ENCODE data around the gene INPP4B. TPM values are rescaled to one million over a fixed set of nuclear protein-coding genes. Genes with fewer than 3 reads are reported as not detected.

Gene INPP4B
- total RNA-seq, 1 experiment from 2014 or later = 17.6 TPM

DNA sequence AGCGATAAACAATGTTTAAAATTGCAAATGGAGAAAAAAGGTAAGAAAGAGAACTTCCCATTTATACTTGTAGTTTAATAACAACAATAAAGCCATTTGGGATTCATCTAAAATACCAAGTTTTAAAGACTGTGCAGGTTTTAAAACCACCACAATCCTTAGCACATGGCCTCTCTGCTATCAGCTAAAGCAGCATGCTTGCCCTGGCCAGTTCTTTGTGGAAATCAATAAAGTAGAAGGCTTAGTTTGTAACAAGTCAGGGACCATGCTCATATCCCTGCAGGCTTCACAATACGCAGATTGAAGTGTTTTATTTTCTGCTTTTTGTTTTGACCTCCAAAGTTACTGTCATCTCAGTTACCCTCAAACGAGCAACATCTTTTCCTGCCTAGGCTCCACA lies 249.5 kb downstream of the INPP4B start:
- POLR2A ChIA-PET = no interaction called here
- Mint-ChIP-seq H3K4me1 (ENCODE audit: insufficient read depth, unreplicated experiment) (no peaks in the 10 kb centered on the region), H3K36me3 (ENCODE audit: insufficient read depth, unreplicated experiment) (no peaks in the 10 kb centered on the region), H3K9me3 (ENCODE audit: unreplicated experiment) (no peaks in the 10 kb centered on the region), H3K27me3 (ENCODE audit: insufficient read depth, unreplicated experiment) (no peaks in the 10 kb centered on the region), H3K27ac (ENCODE audit: low read depth, unreplicated experiment) (no peak overlapping the region), H3K4me3 (ENCODE audit: unreplicated experiment) (no peak overlapping the region)
- BruUV-seq (replicated peaks) = no TSS peak
- CTCF ChIA-PET = interaction anchor here (0.7 kb wide), 1 partner anchor 13 kb away, joined by 3 read pairs; no protein-coding TSS in a partner anchor
- intact Hi-C loops (cut with micrococcal nuclease) = no loop called here
- TF ChIP-seq, protein P1, sequence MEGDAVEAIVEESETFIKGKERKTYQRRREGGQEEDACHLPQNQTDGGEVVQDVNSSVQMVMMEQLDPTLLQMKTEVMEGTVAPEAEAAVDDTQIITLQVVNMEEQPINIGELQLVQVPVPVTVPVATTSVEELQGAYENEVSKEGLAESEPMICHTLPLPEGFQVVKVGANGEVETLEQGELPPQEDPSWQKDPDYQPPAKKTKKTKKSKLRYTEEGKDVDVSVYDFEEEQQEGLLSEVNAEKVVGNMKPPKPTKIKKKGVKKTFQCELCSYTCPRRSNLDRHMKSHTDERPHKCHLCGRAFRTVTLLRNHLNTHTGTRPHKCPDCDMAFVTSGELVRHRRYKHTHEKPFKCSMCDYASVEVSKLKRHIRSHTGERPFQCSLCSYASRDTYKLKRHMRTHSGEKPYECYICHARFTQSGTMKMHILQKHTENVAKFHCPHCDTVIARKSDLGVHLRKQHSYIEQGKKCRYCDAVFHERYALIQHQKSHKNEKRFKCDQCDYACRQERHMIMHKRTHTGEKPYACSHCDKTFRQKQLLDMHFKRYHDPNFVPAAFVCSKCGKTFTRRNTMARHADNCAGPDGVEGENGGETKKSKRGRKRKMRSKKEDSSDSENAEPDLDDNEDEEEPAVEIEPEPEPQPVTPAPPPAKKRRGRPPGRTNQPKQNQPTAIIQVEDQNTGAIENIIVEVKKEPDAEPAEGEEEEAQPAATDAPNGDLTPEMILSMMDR (IDR thresholded peaks at IDR 0.05; ENCODE audit: unreplicated experiment) = no peak
- DNase-seq (ENCODE audit: unreplicated experiment) = no peak

DNA sequence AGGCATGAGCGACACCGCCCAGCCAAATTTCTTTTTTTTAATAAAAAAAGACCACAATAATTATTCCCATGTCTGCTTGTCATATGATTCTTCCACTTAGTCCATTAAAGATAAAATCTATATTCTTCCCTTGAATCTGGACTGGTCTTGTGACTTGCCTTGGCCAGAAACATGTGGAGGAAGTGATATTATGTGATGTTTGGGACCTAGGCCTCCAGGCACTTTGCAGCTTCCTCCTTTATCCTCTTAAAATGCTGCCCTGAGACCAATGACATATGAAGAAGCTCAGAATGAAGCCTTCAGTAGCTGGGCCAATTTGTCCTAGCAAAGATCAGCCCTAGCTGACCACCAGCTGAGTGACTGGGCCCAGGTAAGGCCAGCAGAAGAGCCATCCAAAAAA lies 250.0 kb downstream of the INPP4B start:
- intact Hi-C loops (cut with micrococcal nuclease) = no loop called here
- ChIA-PET CTCF (interaction anchor here (0.6 to 0.7 kb wide), 2 partner anchors 13 to 114 kb away, joined by 3 read pairs; no protein-coding TSS in a partner anchor), POLR2A (no interaction called here)
- Mint-ChIP-seq H3K36me3 (ENCODE audit: insufficient read depth, unreplicated experiment) (no peaks in the 10 kb centered on the region), H3K9me3 (ENCODE audit: unreplicated experiment) (no peaks in the 10 kb centered on the region), H3K4me3 (ENCODE audit: unreplicated experiment) (no peak overlapping the region), H3K27ac (ENCODE audit: low read depth, unreplicated experiment) (no peak overlapping the region), H3K4me1 (ENCODE audit: insufficient read depth, unreplicated experiment) (no peaks in the 10 kb centered on the region), H3K27me3 (ENCODE audit: insufficient read depth, unreplicated experiment) (no peaks in the 10 kb centered on the region)
- no TSS peak for BruUV-seq (replicated peaks)
- no peak for DNase-seq (ENCODE audit: unreplicated experiment)
- TF ChIP-seq, protein P1 (IDR thresholded peaks at IDR 0.05; ENCODE audit: unreplicated experiment) = no peak

DNA sequence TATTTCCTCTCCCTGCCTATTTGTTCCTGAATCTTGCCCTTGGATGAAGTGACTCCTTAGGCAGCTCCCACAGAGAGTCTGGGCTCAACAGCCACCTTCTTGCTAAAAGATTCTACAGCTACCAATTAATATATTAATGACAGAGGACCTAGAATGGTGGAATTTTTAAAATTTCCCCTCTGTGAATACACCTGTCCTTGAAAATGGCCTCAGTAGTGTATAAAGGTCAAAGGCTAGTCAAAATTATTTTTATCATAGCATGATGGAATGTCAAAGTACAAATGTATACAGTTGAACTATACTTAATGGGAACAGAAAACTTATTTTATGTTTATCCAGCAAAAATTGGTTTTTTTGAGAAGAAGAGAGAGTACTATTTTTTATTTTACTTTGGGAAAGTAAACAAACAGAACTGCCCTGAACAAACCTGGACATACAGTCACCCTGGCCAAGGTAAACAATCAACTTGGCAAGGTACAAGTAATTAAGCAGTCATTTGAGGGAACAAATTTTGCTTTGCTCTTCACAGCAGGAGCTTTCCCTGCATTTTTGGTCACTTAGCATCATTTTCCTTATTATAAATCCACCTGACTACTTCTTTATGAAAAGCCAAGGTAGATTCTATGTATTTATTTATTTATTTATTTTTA lies 250.8 kb downstream of the INPP4B start:
- H3K27me3 Mint-ChIP-seq (ENCODE audit: insufficient read depth, unreplicated experiment) = no peaks in the 10 kb centered on the region
- H3K27ac Mint-ChIP-seq (ENCODE audit: low read depth, unreplicated experiment) = no peak overlapping the region
- H3K4me1 Mint-ChIP-seq (ENCODE audit: insufficient read depth, unreplicated experiment) = no peaks in the 10 kb centered on the region
- TF ChIP-seq, protein P1 (IDR thresholded peaks at IDR 0.05; ENCODE audit: unreplicated experiment) = no peak
- no peak overlapping the region for H3K4me3 Mint-ChIP-seq (ENCODE audit: unreplicated experiment)
- intact Hi-C loops (cut with micrococcal nuclease) = no loop called here
- POLR2A ChIA-PET = no interaction called here
- DNase-seq (ENCODE audit: unreplicated experiment) = peak; percentile 21
- no peaks in the 10 kb centered on the region for H3K36me3 Mint-ChIP-seq (ENCODE audit: insufficient read depth, unreplicated experiment)
- CTCF ChIA-PET = interaction anchor here (0.5 to 0.6 kb wide), 2 partner anchors 113 to 183 kb away, joined by 3 to 4 read pairs; no protein-coding TSS in a partner anchor
- no peaks in the 10 kb centered on the region for H3K9me3 Mint-ChIP-seq (ENCODE audit: unreplicated experiment)
- BruUV-seq (replicated peaks) = no TSS peak

DNA sequence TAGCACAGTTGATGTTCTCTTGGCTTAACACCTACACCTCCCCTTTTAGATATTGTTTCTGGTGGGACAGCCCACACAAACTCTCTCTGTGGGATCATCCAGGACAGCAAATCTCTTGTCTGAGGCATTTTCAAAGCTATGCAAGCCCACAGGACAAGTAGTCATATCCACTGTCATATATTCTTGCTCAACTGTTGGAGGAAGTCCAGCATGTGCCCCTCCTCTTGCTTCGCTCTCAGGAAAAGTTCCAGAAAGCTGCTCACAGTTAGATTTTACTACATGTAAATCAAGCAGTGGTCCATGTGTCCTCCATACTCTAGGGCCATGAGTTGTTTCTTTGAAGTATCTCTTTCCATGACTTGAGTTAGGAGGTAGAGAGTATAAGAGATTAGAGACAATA lies 260.7 kb downstream of the INPP4B start:
- Mint-ChIP-seq H3K27ac (ENCODE audit: low read depth, unreplicated experiment) (no peak overlapping the region), H3K27me3 (ENCODE audit: insufficient read depth, unreplicated experiment) (no peaks in the 10 kb centered on the region), H3K36me3 (ENCODE audit: insufficient read depth, unreplicated experiment) (no peaks in the 10 kb centered on the region), H3K4me3 (ENCODE audit: unreplicated experiment) (no peak overlapping the region), H3K4me1 (ENCODE audit: insufficient read depth, unreplicated experiment) (peaks cover 5% of the 10 kb centered on the region), H3K9me3 (ENCODE audit: unreplicated experiment) (no peaks in the 10 kb centered on the region)
- ChIA-PET CTCF (interaction anchor here (0.7 kb wide), 1 partner anchor 9 kb away, joined by 4 read pairs; no protein-coding TSS in a partner anchor), POLR2A (no interaction called here)
- no TSS peak for BruUV-seq (replicated peaks)
- DNase-seq (ENCODE audit: unreplicated experiment) = peak; percentile 32
- intact Hi-C loops (cut with micrococcal nuclease) = no loop called here
- TF ChIP-seq, protein P1 (IDR thresholded peaks at IDR 0.05; ENCODE audit: unreplicated experiment) = no peak
